DMS79 (cell line): ENCODE measurements around the gene MOGAT2.

Source experiments
- DNase-seq: peaks from one replicate; lab custom pipeline; 2025; lab: John Stamatoyannopoulos, UW

MOGAT2 gene

DNA sequence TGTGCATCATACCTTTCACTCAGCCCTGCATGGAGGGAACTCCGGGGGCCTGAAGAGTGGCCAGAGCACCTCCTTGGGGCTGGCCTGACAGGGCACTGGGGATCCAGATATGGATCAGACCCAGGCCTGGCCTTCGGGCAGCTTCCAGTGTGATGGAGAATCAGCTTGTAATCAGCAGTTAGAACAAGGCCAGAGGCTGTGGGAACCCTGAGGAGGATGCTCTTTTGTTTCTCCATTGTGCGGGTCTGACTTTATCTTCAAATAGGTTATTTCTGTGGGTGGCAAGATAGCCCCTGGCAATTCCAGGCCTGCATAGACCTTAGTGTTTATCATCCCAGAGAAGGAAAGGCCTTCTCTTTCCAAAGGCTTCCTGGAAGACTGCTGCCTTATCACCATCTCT lies 63.2 kb downstream of the MOGAT2 start:
- DNase-seq, result no peak

DNA sequence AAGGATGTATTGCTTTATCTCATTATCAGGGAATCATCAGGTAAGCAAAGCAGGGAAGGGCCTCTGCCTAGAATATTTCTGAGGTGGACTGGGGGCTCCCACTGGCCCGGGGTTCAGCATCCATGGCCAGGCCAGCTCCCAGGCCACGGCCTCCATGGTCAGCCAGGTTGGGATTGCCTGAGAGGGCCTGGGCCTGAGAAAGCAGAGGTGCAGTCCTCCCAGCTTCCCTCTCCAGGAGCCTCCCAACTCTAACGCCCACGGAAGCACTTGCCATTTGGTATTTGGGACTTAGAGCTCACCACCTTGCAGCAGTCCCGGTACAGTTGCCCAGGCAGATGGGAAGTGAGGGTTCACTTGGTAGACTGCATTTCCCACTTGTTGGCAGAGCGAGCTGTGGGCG lies 63.7 kb downstream of the MOGAT2 start:
- no peak for DNase-seq

DNA sequence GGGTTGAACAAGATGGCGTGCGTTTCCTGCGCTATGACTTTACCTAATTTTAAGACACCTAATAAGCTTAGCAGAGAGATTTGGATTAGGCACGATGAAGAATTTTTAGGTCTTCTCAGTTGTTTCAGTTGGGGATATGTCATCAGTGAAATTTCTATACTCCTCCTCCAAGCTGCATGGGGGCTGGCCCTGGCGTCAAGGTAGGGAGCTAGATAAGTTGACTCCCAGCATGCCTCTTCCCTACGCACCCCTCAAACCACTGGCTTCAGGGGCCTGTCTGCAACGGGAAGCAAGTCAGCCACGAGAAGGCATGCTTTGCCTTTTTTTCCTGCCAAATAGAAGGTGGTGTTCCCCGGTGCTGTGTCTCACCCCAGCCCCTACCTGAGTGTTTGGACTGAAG lies 64.2 kb downstream of the MOGAT2 start:
- DNase-seq, result no peak
